PC-9 (cell line): ENCODE results near the gene SLC38A10. TPM values are rescaled to one million over a fixed set of nuclear protein-coding genes. Genes with fewer than 3 reads are reported as not detected.

Experiments used
- BruUV-seq: library from RNA; stranded (reverse); fragments of 400-500 nt; replicated peaks from 2 replicates; lab custom pipeline; 2021; lab: Mats Ljungman, UMichigan
- CTCF ChIA-PET: fragments of 300-600 bp; sonication (Branson Sonifier 250); formaldehyde crosslinking; loops from one replicate; lab custom pipeline; 2022; ENCODE audit warnings: antibody characterized with exemption; lab: Charles Lee
- POLR2A ChIA-PET: fragments of 300-600 bp; sonication (Branson Sonifier 250); formaldehyde crosslinking; loops from one replicate; lab custom pipeline; 2022; ENCODE audit warnings: antibody characterized with exemption; ENCODE audit not compliant: unreplicated experiment; lab: Charles Lee
- DNase-seq, 2 experiments: peaks; one replicate each; pipeline versions ENCODE4 v3.0.0 to v3.0.0-alpha.2; 2015 to 2022; ENCODE audit warnings: mixed read lengths in 1 of 2
- H2AFZ ChIP-seq: fragments of 200-600 bp; sonication (generic); 2 replicates; pipeline ENCODE4 v1.8.1; 2017; ENCODE audit warnings: antibody characterized with exemption
- H3F3A ChIP-seq: fragments of 200-600 bp; sonication (generic); 2 replicates; pipeline ENCODE4 v1.8.1; 2017; ENCODE audit warnings: antibody characterized with exemption, mild to moderate bottlenecking, low read depth; ENCODE audit not compliant: insufficient read depth
- H3K27ac ChIP-seq: fragments of 200-600 bp; sonication (generic); 2 replicates; pipeline ENCODE4 v1.6.1; 2016; ENCODE audit warnings: mixed run types
- H3K27me3 ChIP-seq: fragments of 200-600 bp; sonication (generic); 2 replicates; pipeline ENCODE4 v1.6.1; 2016; ENCODE audit warnings: low read depth, mixed run types; ENCODE audit not compliant: insufficient read depth
- H3K36me3 ChIP-seq: fragments of 200-600 bp; sonication (generic); 2 replicates; pipeline ENCODE4 v1.6.1; 2016; ENCODE audit warnings: low read depth, mixed run types
- H3K4me1 ChIP-seq: fragments of 200-600 bp; sonication (generic); replicated peaks from 2 replicates; pipeline ENCODE4 v1.6.1; 2016; ENCODE audit warnings: mixed run types; ENCODE audit not compliant: insufficient read depth
- H3K4me2 ChIP-seq: fragments of 200-600 bp; sonication (generic); 2 replicates; pipeline ENCODE4 v1.6.1; 2017; ENCODE audit warnings: mixed run types
- H3K4me3 ChIP-seq: fragments of 200-600 bp; sonication (generic); 2 replicates; pipeline ENCODE4 v1.6.1; 2016; ENCODE audit warnings: mixed run types
- H3K79me2 ChIP-seq: fragments of 200-600 bp; sonication (generic); 2 replicates; pipeline ENCODE4 v1.6.1; 2017; ENCODE audit warnings: low read depth, mixed run types
- H3K9me2 ChIP-seq: fragments of 200-600 bp; sonication (generic); 2 replicates; pipeline ENCODE4 v1.8.1; 2017; ENCODE audit warnings: mild to moderate bottlenecking; ENCODE audit not compliant: insufficient read depth
- H3K9me3 ChIP-seq: fragments of 200-600 bp; sonication (generic); 2 replicates; pipeline ENCODE4 v1.8.1; 2016; ENCODE audit warnings: low read depth; ENCODE audit not compliant: insufficient read depth
- H4K20me1 ChIP-seq: fragments of 200-600 bp; sonication (generic); 2 replicates; pipeline ENCODE4 v1.8.1; 2017; ENCODE audit not compliant: insufficient read depth
- CTCF ChIP-seq: fragments of 200-600 bp; sonication (generic); conservative IDR thresholded peaks from 2 replicates; pipeline ENCODE4 v1.6.1; 2017; ENCODE audit warnings: mixed run types, antibody characterized with exemption, mild to moderate bottlenecking, moderate library complexity
- EZH2 ChIP-seq: fragments of 200-600 bp; sonication (generic); IDR thresholded peaks from 2 replicates; pipeline ENCODE4 v1.8.0; 2017; ENCODE audit warnings: antibody characterized with exemption, low read depth
- intact Hi-C: fragments of 100-400 bp; cut with micrococcal nuclease; formaldehyde crosslinking; loops from one replicate; pipeline ENCODE4 v1.10.0; 2022; ENCODE audit not compliant: unreplicated experiment
- total RNA-seq: library from RNA; stranded (reverse); gene quantifications from 2 replicates; pipeline ENCODE4 v1.2.3, GENCODE V29; 2021

The SLC38A10 gene
- total RNA-seq, 1 experiment from 2014 or later, result 127 TPM

- no TSS peak for BruUV-seq
- Histone ChIP-seq H3K4me2 (no peak overlapping the region), H3K4me3 (no peak overlapping the region), H3K9me2 (no peaks in the 10 kb centered on the region), H3K79me2 (no peaks in the 10 kb centered on the region), H3K9me3 (no peaks in the 10 kb centered on the region), H3K27me3 (no peaks in the 10 kb centered on the region), H3K27ac (no peak overlapping the region), H2AFZ (no peak overlapping the region), H3F3A (no peaks in the 10 kb centered on the region), H3K4me1 (no peaks in the 10 kb centered on the region), H3K36me3 (no peaks in the 10 kb centered on the region), H4K20me1 (no peaks in the 10 kb centered on the region)
- ChIA-PET POLR2A (no interaction called here), CTCF (no interaction called here)
- intact Hi-C loops, result no loop called here
- no peak for DNase-seq
- TF ChIP-seq CTCF, result no peak
- no peak for TF ChIP-seq EZH2
Observed at GRCh38 chr17:81231766-81232581, 63.1 kb downstream of the SLC38A10 start.

- Histone ChIP-seq H3F3A (no peaks in the 10 kb centered on the region), H3K4me1 (no peaks in the 10 kb centered on the region), H3K4me2 (no peak overlapping the region), H3K36me3 (no peaks in the 10 kb centered on the region), H3K9me2 (no peaks in the 10 kb centered on the region), H3K9me3 (no peaks in the 10 kb centered on the region), H3K27me3 (no peaks in the 10 kb centered on the region), H2AFZ (no peak overlapping the region), H3K4me3 (no peak overlapping the region), H3K79me2 (no peaks in the 10 kb centered on the region), H4K20me1 (no peaks in the 10 kb centered on the region), H3K27ac (no peak overlapping the region)
- CTCF ChIA-PET, result no interaction called here
- POLR2A ChIA-PET, result no interaction called here
- no TSS peak for BruUV-seq
- intact Hi-C loops, result no loop called here
- no peak for DNase-seq
- no peak for TF ChIP-seq CTCF
- no peak for TF ChIP-seq EZH2
Observed at GRCh38 chr17:81231121-81231645, 63.9 kb downstream of the SLC38A10 start.

- no TSS peak for BruUV-seq
Observed at GRCh38 chr17:81230043-81230820, 64.9 kb downstream of the SLC38A10 start.

More at GRCh38 chr17:81230043-81230820, 64.9 kb downstream of the SLC38A10 start:
- ChIA-PET CTCF (interaction anchor here (0.6 kb wide), 2 partner anchors 132 to 272 kb away, joined by 3 to 7 read pairs; no protein-coding TSS in a partner anchor), POLR2A (no interaction called here)
- H3K79me2 ChIP-seq, result no peaks in the 10 kb centered on the region
- DNase-seq, result peak in 1 of 2 experiments; percentile 46
- no peak overlapping the region for H3K4me3 ChIP-seq
- TF ChIP-seq EZH2 (no peak), CTCF (peak; percentile 57)
- no peaks in the 10 kb centered on the region for H3K9me3 ChIP-seq
- no peak overlapping the region for H2AFZ ChIP-seq
- no peaks in the 10 kb centered on the region for H3K4me1 ChIP-seq
- no peaks in the 10 kb centered on the region for H3K36me3 ChIP-seq
- intact Hi-C loops, result no loop called here
- no peaks in the 10 kb centered on the region; the same call in 1 of the 2 replicates for H3F3A ChIP-seq
- no peaks in the 10 kb centered on the region for H4K20me1 ChIP-seq
- no peaks in the 10 kb centered on the region for H3K27me3 ChIP-seq
- no peaks in the 10 kb centered on the region for H3K9me2 ChIP-seq
- H3K4me2 ChIP-seq, result no peak overlapping the region
- H3K27ac ChIP-seq, result no peak overlapping the region
